AG20443 (cell line): Measurements from ENCODE around the gene IMMP2L.

Source experiments
- DNase-seq: peaks from one replicate; pipeline ENCODE4 v3.0.0; 2012; ENCODE audit warnings: low spot score, mixed read lengths

The IMMP2L gene

DNA sequence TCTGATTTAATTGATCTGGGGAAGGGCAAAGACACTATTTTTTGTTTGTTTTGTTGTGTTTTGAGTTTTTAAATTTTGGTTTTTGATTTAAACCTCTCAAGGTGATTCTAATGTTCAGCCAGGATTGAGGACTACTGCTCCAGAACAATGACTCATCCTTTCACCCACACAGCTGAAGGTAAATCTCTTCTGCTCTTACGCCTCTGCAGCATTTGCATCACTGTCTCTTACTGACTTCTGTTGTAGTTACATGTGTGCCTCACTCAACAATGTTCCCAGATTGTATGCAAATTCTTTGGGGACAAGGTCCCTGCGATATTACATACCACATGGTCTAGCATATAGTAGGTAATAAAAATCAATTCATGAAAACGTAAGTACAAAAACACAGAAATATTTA lies 938.9 kb downstream of the IMMP2L start:
- no peak for DNase-seq

GRCh38 chr7:110621289-110621688 lies 941.0 kb downstream of the IMMP2L start:
- DNase-seq = no peak

DNA sequence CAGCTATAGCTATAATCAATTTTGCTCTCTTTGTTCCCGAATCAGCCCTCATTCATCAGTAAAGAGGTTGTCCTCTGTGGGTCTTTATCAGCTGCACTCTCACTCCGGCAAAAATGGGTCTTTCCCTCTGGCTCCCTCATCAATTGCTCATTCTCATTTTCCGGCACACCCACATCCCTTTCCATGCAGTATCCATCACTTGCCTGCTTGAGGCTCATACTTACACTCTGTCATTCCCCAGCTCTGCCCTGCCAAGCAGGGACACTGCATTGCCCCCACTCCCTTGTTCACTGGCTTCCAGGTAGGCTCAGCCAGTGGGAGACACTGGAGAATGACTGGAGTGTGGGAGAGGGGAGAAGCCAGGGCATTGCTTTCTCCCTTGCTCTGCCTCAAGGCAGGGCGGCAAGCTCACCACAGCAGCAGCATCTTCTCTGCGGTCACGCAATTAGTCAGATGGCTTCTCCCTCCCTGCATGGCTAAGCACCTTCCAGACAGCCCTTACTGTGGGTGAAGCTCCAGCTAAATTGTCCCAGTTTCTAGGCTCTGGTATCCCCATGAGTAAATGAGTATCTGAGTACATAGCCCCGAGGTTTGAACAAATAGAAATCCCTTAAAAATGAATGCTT lies 942.1 kb downstream of the IMMP2L start:
- no peak for DNase-seq
